ENCODE data around the gene STMN1. TPM values are rescaled to one million over a fixed set of nuclear protein-coding genes. Genes with fewer than 3 reads are reported as not detected.

STMN1 gene
- total RNA-seq, 2 experiments from 2014 or later: 487 to 493 TPM

- Mint-ChIP-seq H3K4me1 (ENCODE audit: low read depth) (peaks cover 8% of the 10 kb centered on the region), H3K27ac (no peak overlapping the region), H3K9me3 (no peaks in the 10 kb centered on the region), H3K36me3 (ENCODE audit: low read depth) (no peaks in the 10 kb centered on the region), H3K4me3 (no peak overlapping the region), H3K27me3 (no peaks in the 10 kb centered on the region)
- ATAC-seq (no peak), DNase-seq (no peak)
- CTCF ChIA-PET: interaction anchor here (1.2 to 3.8 kb wide), 4 partner anchors 11 to 83 kb away, joined by 3 to 21 read pairs (median 3); partner anchors contain the start of gene PAFAH2
- TF ChIP-seq CTCF (IDR thresholded peaks at IDR 0.05): no peak
- intact Hi-C loops (cut with micrococcal nuclease): no loop called here
- POLR2A ChIA-PET: interaction anchor here (0.6 to 2.0 kb wide), 3 partner anchors 12 to 17 kb away, joined by 3 to 10 read pairs (median 3); no protein-coding TSS in a partner anchor
Observed at GRCh38 chr1:25914074-25914995, 8.1 kb upstream of the STMN1 start.

GRCh38 chr1:25913206-25913605 lies 7.0 kb upstream of the STMN1 start:
- Mint-ChIP-seq H3K4me3 (no peak overlapping the region), H3K36me3 (ENCODE audit: low read depth) (no peaks in the 10 kb centered on the region), H3K4me1 (ENCODE audit: low read depth) (peaks cover 6% of the 10 kb centered on the region), H3K9me3 (no peaks in the 10 kb centered on the region), H3K27ac (no peak overlapping the region), H3K27me3 (no peaks in the 10 kb centered on the region)
- ATAC-seq: no peak
- ChIA-PET CTCF (interaction anchor here (1.1 to 3.8 kb wide), 4 partner anchors 9 to 91 kb away, joined by 3 to 21 read pairs (median 3); partner anchors contain the start of gene PAFAH2), POLR2A (interaction anchor here (1.2 to 2.0 kb wide), 3 partner anchors 9 to 16 kb away, joined by 3 to 10 read pairs (median 3); no protein-coding TSS in a partner anchor)
- DNase-seq: no peak
- TF ChIP-seq CTCF (IDR thresholded peaks at IDR 0.05): no peak
- intact Hi-C loops (cut with micrococcal nuclease): no loop called here

- POLR2A ChIA-PET: interaction anchor here (1.1 to 1.6 kb wide), 2 partner anchors 10 to 86 kb away, joined by 3 to 4 read pairs; partner anchors contain the start of gene PAFAH2
- no peak for TF ChIP-seq CTCF (IDR thresholded peaks at IDR 0.05)
- Mint-ChIP-seq H3K27ac (no peak overlapping the region), H3K9me3 (no peaks in the 10 kb centered on the region), H3K27me3 (no peaks in the 10 kb centered on the region), H3K4me3 (no peak overlapping the region), H3K4me1 (ENCODE audit: low read depth) (no peaks in the 10 kb centered on the region), H3K36me3 (ENCODE audit: low read depth) (no peaks in the 10 kb centered on the region)
- intact Hi-C loops (cut with micrococcal nuclease): no loop called here
- CTCF ChIA-PET: interaction anchor here (1.1 to 1.3 kb wide), 2 partner anchors 85 to 92 kb away, joined by 3 read pairs; partner anchors contain the start of gene PAFAH2
- no peak for DNase-seq
- no peak for ATAC-seq
Observed at GRCh38 chr1:25912076-25912831, 6.0 kb upstream of the STMN1 start.

- no peaks in the 10 kb centered on the region for H3K27me3 Mint-ChIP-seq
- ATAC-seq (no peak), DNase-seq (no peak)
- no peak overlapping the region for H3K27ac Mint-ChIP-seq
- no peak for TF ChIP-seq CTCF (IDR thresholded peaks at IDR 0.05)
- no peaks in the 10 kb centered on the region for H3K36me3 Mint-ChIP-seq (ENCODE audit: low read depth)
- intact Hi-C loops (cut with micrococcal nuclease): no loop called here
- H3K9me3 Mint-ChIP-seq: no peaks in the 10 kb centered on the region
- H3K4me1 Mint-ChIP-seq (ENCODE audit: low read depth): no peaks in the 10 kb centered on the region
- H3K4me3 Mint-ChIP-seq: no peak overlapping the region
- ChIA-PET POLR2A (interaction anchor here (1.1 to 1.2 kb wide), 2 partner anchors 13 to 87 kb away, joined by 4 read pairs; partner anchors contain the start of gene PAFAH2), CTCF (interaction anchor here (1.3 kb wide), 1 partner anchor 16 kb away, joined by 3 read pairs; no protein-coding TSS in a partner anchor)
Observed at GRCh38 chr1:25911162-25911561, 4.9 kb upstream of the STMN1 start.

All from activated CD8-positive, alpha-beta T cell treated with anti-CD3 and anti-CD28 coated beads for 36 hours (primary cell).